GM21529 (cell line): ENCODE results near the gene TMEM154.

Experiments used
- ATAC-seq: cut with Tn5 transposase; IDR thresholded peaks from one replicate; pipeline ENCODE4 v1.9.1; 2021; ENCODE audit not compliant: unreplicated experiment

Gene TMEM154

GRCh38 chr4:152696764-152697261, 17.0 kb upstream of the TMEM154 start:
- ATAC-seq: peak; percentile 98

GRCh38 chr4:152693871-152694270, 14.1 kb upstream of the TMEM154 start:
- ATAC-seq: no peak

- ATAC-seq: no peak
Observed at GRCh38 chr4:152691761-152692160, 12.0 kb upstream of the TMEM154 start.

- ATAC-seq: no peak
Observed at GRCh38 chr4:152690706-152691651, 11.2 kb upstream of the TMEM154 start.

GRCh38 chr4:152689615-152690501, 10.1 kb upstream of the TMEM154 start:
- ATAC-seq: no peak

GRCh38 chr4:152687974-152688599, 8.3 kb upstream of the TMEM154 start:
- no peak for ATAC-seq

GRCh38 chr4:152686452-152687013, 6.7 kb upstream of the TMEM154 start:
- no peak for ATAC-seq

GRCh38 chr4:152684587-152684986, 4.8 kb upstream of the TMEM154 start:
- ATAC-seq: no peak

- ATAC-seq: peak; percentile 58
Observed at GRCh38 chr4:152684007-152684406, 4.2 kb upstream of the TMEM154 start.

GRCh38 chr4:152682143-152682941, 2.5 kb upstream of the TMEM154 start:
- ATAC-seq: no peak

- ATAC-seq: no peak
Observed at GRCh38 chr4:152680988-152681603, 1.3 kb upstream of the TMEM154 start.

GRCh38 chr4:152678841-152679240, 956 bp downstream of the TMEM154 start:
- ATAC-seq: no peak

- ATAC-seq: no peak
Observed at GRCh38 chr4:152677117-152677516, 2.7 kb downstream of the TMEM154 start.

GRCh38 chr4:152676052-152676854, 3.5 kb downstream of the TMEM154 start:
- peak; percentile 41 for ATAC-seq

- no peak for ATAC-seq
Observed at GRCh38 chr4:152674359-152674758, 5.4 kb downstream of the TMEM154 start.

GRCh38 chr4:152673489-152673888, 6.3 kb downstream of the TMEM154 start:
- no peak for ATAC-seq

GRCh38 chr4:152672206-152673092, 7.3 kb downstream of the TMEM154 start:
- ATAC-seq: no peak
